A549 (cell line): Measurements from ENCODE around the gene MLLT10. TPM values are rescaled to one million over a fixed set of nuclear protein-coding genes. Genes with fewer than 3 reads are reported as not detected.

ENCODE experiments used
- ATAC-seq, 2 experiments: fragments of 200-7000 bp in 1 of 2; fragments of >200 bp in 1 of 2; cut with Nextera tagmentation in 1 of 2; cut with Tn5 transposase in 1 of 2; 3 replicates each; pipeline versions ENCODE4 v1.8.0 to v1.9.1; 2018 to 2020; ENCODE audit warnings: mild to moderate bottlenecking in 1 of 2, moderate library complexity in 1 of 2
- CTCF ChIA-PET: fragments of 300-600 bp; sonication (Branson Sonifier 250); formaldehyde crosslinking; extraction: SDS; loops from one replicate; lab custom pipeline; 2021; ENCODE audit warnings: antibody characterized with exemption, inconsistent platforms; lab: Yijun Ruan, JAX
- POLR2A ChIA-PET: fragments of 350-600 bp; formaldehyde crosslinking; extraction: SDS; loops from one replicate; lab custom pipeline; 2021; ENCODE audit warnings: antibody characterized with exemption, inconsistent platforms; lab: Yijun Ruan, JAX
- DNase-seq, 2 experiments: peaks; one replicate each; pipeline versions ENCODE4 v3.0.0 to v3.0.0-alpha.2; 2011 to 2016; ENCODE audit warnings: low read depth in 1 of 2, low spot score in 1 of 2
- FAIRE-seq: peaks from 2 replicates; lab custom pipeline; 2011; peaks lifted over from hg19 to GRCh38; lab: Jason Lieb, UNC
- H3K27ac ChIP-seq, 2 experiments: fragments of >200 bp; sonication (Bioruptor Twin); formaldehyde crosslinking; 3 replicates each; pipeline ENCODE4 v1.5.1; 2016 to 2017
- H3K4me1 ChIP-seq: fragments of >200 bp; sonication (Bioruptor Twin); formaldehyde crosslinking; 3 replicates; pipeline ENCODE4 v1.6.1; 2016
- H3K4me2 ChIP-seq: fragments of >200 bp; sonication (Bioruptor Twin); formaldehyde crosslinking; 3 replicates; pipeline ENCODE4 v1.6.1; 2016
- H3K4me3 ChIP-seq: fragments of >200 bp; sonication (Bioruptor Twin); formaldehyde crosslinking; 3 replicates; pipeline ENCODE4 v1.5.1; 2016
- H3K9me3 ChIP-seq: fragments of >200 bp; sonication (Bioruptor Twin); formaldehyde crosslinking; 3 replicates; pipeline ENCODE4 v1.6.1; 2016
- CBX2 ChIP-seq: fragments of 200-600 bp; sonication (generic); IDR thresholded peaks from 2 replicates; pipeline ENCODE4 v1.6.1; 2016; ENCODE audit warnings: low read depth, mild to moderate bottlenecking, borderline replicate concordance
- CHD4 ChIP-seq: fragments of 200-600 bp; sonication (generic); IDR thresholded peaks from 2 replicates; pipeline ENCODE4 v1.6.1; 2016; ENCODE audit warnings: antibody characterized with exemption, mild to moderate bottlenecking, borderline replicate concordance
- EHMT2 ChIP-seq: fragments of 200-600 bp; sonication (generic); IDR thresholded peaks from 2 replicates; pipeline ENCODE4 v1.6.1; 2016; ENCODE audit warnings: antibody characterized with exemption, low read depth, mild to moderate bottlenecking, moderate library complexity
- EP300 ChIP-seq, 2 experiments: fragments of >200 bp; sonication (Bioruptor Twin); formaldehyde crosslinking; IDR thresholded peaks; 2 replicates in 1 of 2; 3 replicates in 1 of 2; pipeline ENCODE4 v1.6.1; 2016 to 2017
- ESRRA ChIP-seq: fragments of 150-350 bp; IDR thresholded peaks from 2 replicates; pipeline ENCODE4 v1.6.1; 2014; ENCODE audit warnings: mild to moderate bottlenecking, low read length, borderline replicate concordance
- FOSB ChIP-seq: fragments of 250-450 bp; sonication (Bioruptor Pico); IDR thresholded peaks from 2 replicates; pipeline ENCODE4 v1.5.0; 2020; ENCODE audit warnings: mild to moderate bottlenecking, moderate library complexity
- FOXS1 ChIP-seq: fragments of 250-450 bp; sonication (Bioruptor Pico); IDR thresholded peaks from 2 replicates; pipeline ENCODE4 v1.5.0; 2020; ENCODE audit warnings: mild to moderate bottlenecking, moderate library complexity
- HDAC2 ChIP-seq: fragments of 200-600 bp; sonication (generic); IDR thresholded peaks from 2 replicates; pipeline ENCODE4 v1.6.1; 2016
- HEYL ChIP-seq: fragments of 250-450 bp; sonication (Bioruptor Pico); IDR thresholded peaks from 2 replicates; pipeline ENCODE4 v1.8.0; 2021; ENCODE audit warnings: mild to moderate bottlenecking, moderate library complexity
- HOXA7 ChIP-seq: fragments of 250-450 bp; sonication (Bioruptor Pico); IDR thresholded peaks from 2 replicates; pipeline ENCODE4 v1.5.0; 2020; ENCODE audit warnings: mild to moderate bottlenecking, moderate library complexity
- HOXB13 ChIP-seq: fragments of 250-450 bp; sonication (Bioruptor Pico); IDR thresholded peaks from 2 replicates; pipeline ENCODE4 v1.5.0; 2020; ENCODE audit warnings: low read depth, mild to moderate bottlenecking, moderate library complexity
- JUN ChIP-seq, 2 experiments: fragments of >200 bp; sonication (Bioruptor Twin); formaldehyde crosslinking; IDR thresholded peaks; 2 replicates in 1 of 2; 3 replicates in 1 of 2; pipeline ENCODE4 v1.6.1; 2016 to 2017
- JUNB ChIP-seq: fragments of >200 bp; sonication (Bioruptor Twin); formaldehyde crosslinking; IDR thresholded peaks from 2 replicates; pipeline ENCODE4 v1.6.1; 2016
- KDM1A ChIP-seq: fragments of 200-600 bp; sonication (generic); IDR thresholded peaks from 2 replicates; pipeline ENCODE4 v1.6.1; 2016; ENCODE audit warnings: low read depth, mild to moderate bottlenecking
- MAX ChIP-seq: IDR thresholded peaks from 2 replicates; pipeline ENCODE4 v1.6.1; 2012
- NFE2L2 ChIP-seq: fragments of 150-350 bp; conservative IDR thresholded peaks from 2 replicates; pipeline ENCODE4 v1.6.1; 2014; ENCODE audit warnings: low read length
- NPAS2 ChIP-seq: fragments of 250-450 bp; sonication (Bioruptor Pico); IDR thresholded peaks from 2 replicates; pipeline ENCODE4 v1.8.0; 2022; ENCODE audit warnings: mild to moderate bottlenecking, moderate library complexity, borderline replicate concordance
- NR3C1 ChIP-seq: fragments of >200 bp; sonication (Bioruptor Twin); formaldehyde crosslinking; IDR thresholded peaks from 3 replicates; pipeline ENCODE4 v1.6.1; 2017
- PBX3 ChIP-seq: IDR thresholded peaks from 2 replicates; pipeline ENCODE4 v1.6.1; 2012
- PHF8 ChIP-seq: fragments of 200-600 bp; sonication (generic); IDR thresholded peaks from 2 replicates; pipeline ENCODE4 v1.6.1; 2016; ENCODE audit warnings: low read depth, mild to moderate bottlenecking, antibody characterized with exemption, moderate library complexity, borderline replicate concordance
- POLR2A ChIP-seq: IDR thresholded peaks from 2 replicates; pipeline ENCODE4 v1.6.1; 2012; ENCODE audit warnings: mild to moderate bottlenecking, low read length
- POLR2AphosphoS2 ChIP-seq: conservative IDR thresholded peaks from 2 replicates; pipeline ENCODE4 v1.6.1; 2012; ENCODE audit warnings: low read length, improper control_type of control experiment, inconsistent platforms
- RAD21 ChIP-seq, 2 experiments: fragments of >200 bp in 1 of 2; sonication (Bioruptor Twin) in 1 of 2; formaldehyde crosslinking in 1 of 2; IDR thresholded peaks in 1 of 2; conservative IDR thresholded peaks in 1 of 2; 2 replicates in 1 of 2; 3 replicates in 1 of 2; pipeline ENCODE4 v1.6.1; 2012 to 2018; ENCODE audit warnings: inconsistent platforms in 1 of 2
- RCOR1 ChIP-seq: fragments of 150-350 bp; IDR thresholded peaks from 2 replicates; pipeline ENCODE4 v1.6.1; 2014; ENCODE audit warnings: antibody characterized with exemption, low read length, low read depth
- RNF2 ChIP-seq: fragments of 200-600 bp; sonication (generic); IDR thresholded peaks from 2 replicates; pipeline ENCODE4 v1.6.1; 2016; ENCODE audit warnings: low read depth, mild to moderate bottlenecking, antibody characterized with exemption, moderate library complexity, borderline replicate concordance
- SMC3 ChIP-seq: fragments of >200 bp; sonication (Bioruptor Twin); formaldehyde crosslinking; IDR thresholded peaks from 3 replicates; pipeline ENCODE4 v1.6.1; 2018; ENCODE audit warnings: inconsistent platforms
- TP53 ChIP-seq: fragments of 250-450 bp; sonication (Bioruptor Pico); IDR thresholded peaks from 2 replicates; pipeline ENCODE4 v1.5.0; 2021; ENCODE audit warnings: mild to moderate bottlenecking, moderate library complexity
- ZC3H11A ChIP-seq: fragments of 450-650 bp; IDR thresholded peaks from 2 replicates; pipeline ENCODE4 v1.6.1; 2014; ENCODE audit warnings: antibody characterized with exemption, mild to moderate bottlenecking
- ZNF302 ChIP-seq: fragments of 250-450 bp; sonication (Bioruptor Pico); IDR thresholded peaks from 2 replicates; pipeline ENCODE4 v1.9.0; 2021; ENCODE audit warnings: inconsistent platforms, mild to moderate bottlenecking, moderate library complexity
- ZSCAN20 ChIP-seq: fragments of 250-450 bp; sonication (Bioruptor Pico); IDR thresholded peaks from 2 replicates; pipeline ENCODE4 v1.8.0; 2022; ENCODE audit warnings: mild to moderate bottlenecking, moderate library complexity
- WGBS: methylation state at CpG from one replicate; pipeline ENCODE4 v1.1.6; 2017; ENCODE audit errors: missing lambda C conversion rate; 5-methylcytosine and 5-hydroxymethylcytosine counted together
- polyA minus RNA-seq: library from RNA; depleted of rRNA, polyadenylated mRNA; stranded (reverse); fragments of >200 nt; gene quantifications from 2 replicates; pipeline ENCODE4 v1.2.3, GENCODE V29; 2011; rRNA and poly(A)+ RNA removed
- polyA plus RNA-seq, 4 experiments: library from polyadenylated mRNA; depleted of rRNA in 3 of 4; stranded (reverse); fragments of >200 nt; fragmentation: RNase III in 1 of 4; extraction: RNeasy Plus Mini Kit Qiagen cat#74134 plus additional on column Dnase treatment in 1 of 4; gene quantifications; 2 replicates in 3 of 4; 3 replicates in 1 of 4; pipeline ENCODE4 v1.2.3, GENCODE V29; 2011 to 2017
- TF ChIP-seq, protein P1 (sequence below): fragments of 450-650 bp; IDR thresholded peaks from 2 replicates; pipeline ENCODE4 v1.6.1; 2014; ENCODE audit warnings: antibody characterized with exemption
- TF ChIP-seq, protein P2 (sequence below): fragments of >200 bp; sonication (Bioruptor Twin); formaldehyde crosslinking; IDR thresholded peaks from 3 replicates; pipeline ENCODE4 v1.6.1; 2016
- TF ChIP-seq, protein P3 (sequence below): fragments of 200-600 bp; sonication (generic); IDR thresholded peaks from 2 replicates; pipeline ENCODE4 v1.6.1; 2016; ENCODE audit warnings: antibody characterized with exemption, mild to moderate bottlenecking, moderate library complexity

MLLT10 gene
- polyA plus RNA-seq (2011; rRNA removed) (54.1 and 55.5 TPM in 2 replicates), polyA plus RNA-seq (2017; fragmentation: RNase III; extraction: RNeasy Plus Mini Kit Qiagen cat#74134 plus additional on column Dnase treatment) (35.3 to 41.7 TPM (median 38.9 TPM) in 3 replicates), polyA minus RNA-seq (65.1 and 116 TPM in 2 replicates)
- polyA plus RNA-seq (2012; cell fraction: cytosol; rRNA removed) = 28.8 and 31.8 TPM in 2 replicates
- polyA plus RNA-seq (2012; cell fraction: nucleus; rRNA removed) = 26.3 and 38.8 TPM in 2 replicates

DNA sequence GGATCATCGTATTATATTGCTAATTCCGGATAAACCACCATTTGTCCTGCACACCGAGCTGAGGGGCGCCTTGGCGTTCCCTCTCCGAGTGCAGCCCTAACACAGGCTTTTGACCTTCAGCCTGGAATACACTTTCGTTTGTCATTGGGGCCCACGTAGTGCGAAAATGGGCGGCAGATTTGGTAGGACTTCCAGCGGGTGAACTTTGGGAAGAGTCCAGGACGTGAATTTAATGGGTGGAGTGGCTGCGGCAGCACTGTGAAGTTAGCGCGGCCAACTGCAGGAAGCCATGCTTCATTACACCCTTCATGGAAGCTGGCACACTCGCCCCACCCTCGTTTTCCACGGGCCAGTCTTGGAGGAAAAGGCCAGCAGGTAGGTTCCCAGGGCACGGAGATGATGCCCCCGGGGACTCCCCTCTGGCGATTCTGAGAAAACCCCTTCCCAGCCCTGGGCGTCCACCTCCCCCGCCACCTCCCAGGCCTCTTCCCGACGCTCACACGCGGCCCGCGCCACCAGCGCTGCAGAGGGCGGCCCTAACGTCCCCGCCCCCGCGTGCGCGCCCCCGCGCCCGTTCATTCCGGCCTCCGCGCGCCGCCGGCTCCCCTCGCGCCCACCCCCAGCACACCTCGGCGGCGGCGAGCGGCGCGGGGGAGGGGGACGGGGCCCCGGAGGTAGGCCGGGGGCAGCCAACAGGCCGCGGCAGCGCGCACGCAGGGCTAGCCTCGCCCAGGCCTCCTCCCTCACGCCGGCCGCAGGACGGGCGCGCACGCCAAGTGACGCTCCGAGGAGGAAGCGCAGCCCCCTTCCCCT is at the start of gene MLLT10:
Gene MLLT10, plus strand, starts transcription at position 766 of the 813 bp plus-strand sequence. CDS start 413 bp downstream, outside the sequence.
- H3K4me2 ChIP-seq = peak within 1 kb of the TSS; percentile 83
- H3K9me3 ChIP-seq = no peaks in the 10 kb centered on the region
- H3K4me3 ChIP-seq = peak within 1 kb of the TSS; percentile 92
- peaks cover 38% of the 10 kb centered on the region for H3K4me1 ChIP-seq
- ChIA-PET CTCF (interaction anchor here (1.4 to 5.9 kb wide), 2 partner anchors 19 to 38 kb away, joined by 4 to 37 read pairs; no protein-coding TSS in a partner anchor), POLR2A (interaction anchor here (0.8 to 2.0 kb wide), 6 partner anchors 12 to 695 kb away, joined by 3 to 16 read pairs (median 3); no protein-coding TSS in a partner anchor)
- ATAC-seq (peak; percentile 85 to 87), FAIRE-seq (peak; percentile 7), DNase-seq (peak; percentile 73 to 96)
- peak within 1 kb of the TSS; percentile 94 to 99 for H3K27ac ChIP-seq
- WGBS = 2% methylated on average over 22 of the region's 74 CpGs
- TF ChIP-seq POLR2AphosphoS2 (no peak), POLR2A (peak; percentile 66), JUNB (no peak), EP300 (IDR thresholded peaks at IDR 0.05) (no peak), ZSCAN20 (CRISPR knock-in tag) (no peak), RNF2 (no peak), HOXB13 (no peak), KDM1A (no peak), HEYL (no peak), TP53 (no peak), MAX (peak; percentile 83; the same call in 1 of the 2 replicates), SMC3 (no peak), NFE2L2 (no peak), NR3C1 (no peak), ZC3H11A (no peak), FOSB (CRISPR knock-in tag) (0 out of 2 replicates have a peak, but pooled peaks have one; percentile 55), FOXS1 (CRISPR knock-in tag) (0 out of 2 replicates have a peak, but pooled peaks have one; percentile 18), ESRRA (no peak; the same call in 1 of the 2 replicates), NPAS2 (CRISPR knock-in tag) (no peak), RAD21 (conservative IDR thresholded peaks at IDR 0.05 in 1 of 2, IDR thresholded peaks at IDR 0.05 in 1 of 2) (no peak; a peak in 3 of 5 replicates), PHF8 (peak; percentile 60; the same call in 1 of the 2 replicates), HOXA7 (CRISPR knock-in tag) (no peak), CBX2 (no peak), HDAC2 (no peak), CHD4 (no peak), RCOR1 (no peak), EHMT2 (no peak), PBX3 (peak; percentile 57; the same call in 1 of the 2 replicates), ZNF302 (CRISPR knock-in tag) (no peak), JUN (IDR thresholded peaks at IDR 0.05) (peak; percentile 51 to 94; a peak in 4 of 5 replicates)
- TF ChIP-seq, protein P1, sequence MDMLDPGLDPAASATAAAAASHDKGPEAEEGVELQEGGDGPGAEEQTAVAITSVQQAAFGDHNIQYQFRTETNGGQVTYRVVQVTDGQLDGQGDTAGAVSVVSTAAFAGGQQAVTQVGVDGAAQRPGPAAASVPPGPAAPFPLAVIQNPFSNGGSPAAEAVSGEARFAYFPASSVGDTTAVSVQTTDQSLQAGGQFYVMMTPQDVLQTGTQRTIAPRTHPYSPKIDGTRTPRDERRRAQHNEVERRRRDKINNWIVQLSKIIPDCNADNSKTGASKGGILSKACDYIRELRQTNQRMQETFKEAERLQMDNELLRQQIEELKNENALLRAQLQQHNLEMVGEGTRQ = no peak
- TF ChIP-seq, protein P2, sequence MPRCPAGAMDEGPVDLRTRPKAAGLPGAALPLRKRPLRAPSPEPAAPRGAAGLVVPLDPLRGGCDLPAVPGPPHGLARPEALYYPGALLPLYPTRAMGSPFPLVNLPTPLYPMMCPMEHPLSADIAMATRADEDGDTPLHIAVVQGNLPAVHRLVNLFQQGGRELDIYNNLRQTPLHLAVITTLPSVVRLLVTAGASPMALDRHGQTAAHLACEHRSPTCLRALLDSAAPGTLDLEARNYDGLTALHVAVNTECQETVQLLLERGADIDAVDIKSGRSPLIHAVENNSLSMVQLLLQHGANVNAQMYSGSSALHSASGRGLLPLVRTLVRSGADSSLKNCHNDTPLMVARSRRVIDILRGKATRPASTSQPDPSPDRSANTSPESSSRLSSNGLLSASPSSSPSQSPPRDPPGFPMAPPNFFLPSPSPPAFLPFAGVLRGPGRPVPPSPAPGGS = peak; percentile 77; the same call in 2 of the 3 replicates
- TF ChIP-seq, protein P3, sequence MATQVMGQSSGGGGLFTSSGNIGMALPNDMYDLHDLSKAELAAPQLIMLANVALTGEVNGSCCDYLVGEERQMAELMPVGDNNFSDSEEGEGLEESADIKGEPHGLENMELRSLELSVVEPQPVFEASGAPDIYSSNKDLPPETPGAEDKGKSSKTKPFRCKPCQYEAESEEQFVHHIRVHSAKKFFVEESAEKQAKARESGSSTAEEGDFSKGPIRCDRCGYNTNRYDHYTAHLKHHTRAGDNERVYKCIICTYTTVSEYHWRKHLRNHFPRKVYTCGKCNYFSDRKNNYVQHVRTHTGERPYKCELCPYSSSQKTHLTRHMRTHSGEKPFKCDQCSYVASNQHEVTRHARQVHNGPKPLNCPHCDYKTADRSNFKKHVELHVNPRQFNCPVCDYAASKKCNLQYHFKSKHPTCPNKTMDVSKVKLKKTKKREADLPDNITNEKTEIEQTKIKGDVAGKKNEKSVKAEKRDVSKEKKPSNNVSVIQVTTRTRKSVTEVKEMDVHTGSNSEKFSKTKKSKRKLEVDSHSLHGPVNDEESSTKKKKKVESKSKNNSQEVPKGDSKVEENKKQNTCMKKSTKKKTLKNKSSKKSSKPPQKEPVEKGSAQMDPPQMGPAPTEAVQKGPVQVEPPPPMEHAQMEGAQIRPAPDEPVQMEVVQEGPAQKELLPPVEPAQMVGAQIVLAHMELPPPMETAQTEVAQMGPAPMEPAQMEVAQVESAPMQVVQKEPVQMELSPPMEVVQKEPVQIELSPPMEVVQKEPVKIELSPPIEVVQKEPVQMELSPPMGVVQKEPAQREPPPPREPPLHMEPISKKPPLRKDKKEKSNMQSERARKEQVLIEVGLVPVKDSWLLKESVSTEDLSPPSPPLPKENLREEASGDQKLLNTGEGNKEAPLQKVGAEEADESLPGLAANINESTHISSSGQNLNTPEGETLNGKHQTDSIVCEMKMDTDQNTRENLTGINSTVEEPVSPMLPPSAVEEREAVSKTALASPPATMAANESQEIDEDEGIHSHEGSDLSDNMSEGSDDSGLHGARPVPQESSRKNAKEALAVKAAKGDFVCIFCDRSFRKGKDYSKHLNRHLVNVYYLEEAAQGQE = no peak
